22Rv1 (cell line): ENCODE results near the gene CALML3.

ENCODE experiments used
- ZFX ChIP-seq: fragments of 450-650 bp; IDR thresholded peaks from 2 replicates; pipeline ENCODE4 v1.6.1; 2017; ENCODE audit warnings: antibody characterized with exemption, borderline replicate concordance
- TF ChIP-seq, protein P1 (sequence below): fragments of 450-650 bp; IDR thresholded peaks from 2 replicates; pipeline ENCODE4 v1.5.1; 2017; ENCODE audit warnings: mild to moderate bottlenecking

DNA sequence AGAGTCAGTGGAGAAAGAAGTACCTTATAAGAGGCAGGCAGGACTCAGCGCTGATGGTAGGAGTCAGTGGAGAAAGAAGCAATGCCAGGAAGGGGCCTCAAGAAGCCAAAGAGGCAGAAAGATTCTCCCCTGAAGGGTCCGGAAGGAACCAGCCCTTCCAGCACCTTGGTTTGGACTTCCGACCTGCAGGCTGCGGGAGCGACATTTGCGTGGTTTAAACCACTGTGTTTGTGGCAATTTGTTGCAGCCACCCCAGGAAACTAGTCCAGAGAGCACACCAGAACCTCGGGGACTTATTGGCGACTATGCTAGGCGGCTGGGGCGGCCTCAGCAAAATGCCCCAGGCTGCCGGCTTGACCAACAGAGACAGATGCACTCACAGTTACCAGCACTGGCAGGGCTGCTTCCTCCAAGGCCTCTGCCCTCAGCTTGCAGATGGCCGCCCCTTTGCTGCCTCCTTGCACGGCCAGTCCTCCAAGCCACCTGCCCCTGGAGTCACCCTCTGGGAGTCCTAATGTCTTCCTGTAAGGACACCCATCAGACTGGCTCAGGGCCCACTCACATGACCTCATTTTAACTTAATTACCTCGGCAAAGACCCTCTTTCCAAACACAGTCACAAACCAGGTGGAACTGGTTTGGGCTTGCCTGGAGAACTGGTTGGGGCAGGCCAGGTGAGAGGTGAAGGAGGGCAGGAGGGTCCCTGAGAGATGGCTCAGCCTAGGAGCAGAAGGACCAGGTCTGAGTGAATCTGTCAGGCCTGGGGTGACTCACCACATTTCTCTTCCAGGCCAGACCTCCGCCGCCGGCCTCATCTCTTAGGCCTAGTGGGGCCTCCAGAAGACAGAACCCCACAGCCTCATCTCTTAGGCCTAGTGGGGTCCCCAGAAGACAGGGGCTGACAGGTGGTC is 26.1 kb downstream of the CALML3 start:
- TF ChIP-seq, protein P1, sequence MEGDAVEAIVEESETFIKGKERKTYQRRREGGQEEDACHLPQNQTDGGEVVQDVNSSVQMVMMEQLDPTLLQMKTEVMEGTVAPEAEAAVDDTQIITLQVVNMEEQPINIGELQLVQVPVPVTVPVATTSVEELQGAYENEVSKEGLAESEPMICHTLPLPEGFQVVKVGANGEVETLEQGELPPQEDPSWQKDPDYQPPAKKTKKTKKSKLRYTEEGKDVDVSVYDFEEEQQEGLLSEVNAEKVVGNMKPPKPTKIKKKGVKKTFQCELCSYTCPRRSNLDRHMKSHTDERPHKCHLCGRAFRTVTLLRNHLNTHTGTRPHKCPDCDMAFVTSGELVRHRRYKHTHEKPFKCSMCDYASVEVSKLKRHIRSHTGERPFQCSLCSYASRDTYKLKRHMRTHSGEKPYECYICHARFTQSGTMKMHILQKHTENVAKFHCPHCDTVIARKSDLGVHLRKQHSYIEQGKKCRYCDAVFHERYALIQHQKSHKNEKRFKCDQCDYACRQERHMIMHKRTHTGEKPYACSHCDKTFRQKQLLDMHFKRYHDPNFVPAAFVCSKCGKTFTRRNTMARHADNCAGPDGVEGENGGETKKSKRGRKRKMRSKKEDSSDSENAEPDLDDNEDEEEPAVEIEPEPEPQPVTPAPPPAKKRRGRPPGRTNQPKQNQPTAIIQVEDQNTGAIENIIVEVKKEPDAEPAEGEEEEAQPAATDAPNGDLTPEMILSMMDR: no peak
- no peak for TF ChIP-seq ZFX
